Psoas muscle (tissue), 8 donors: ENCODE results near the gene GIGYF2. TPM values are rescaled to one million over a fixed set of nuclear protein-coding genes. Genes with fewer than 3 reads are reported as not detected.

ENCODE experiments used
- ATAC-seq, 4 donors: fragments of 200-7000 bp; cut with Tn5 transposase; one replicate each; pipeline ENCODE4 v1.9.1; 2020; ENCODE audit warnings: moderate library complexity in 3 of 4, mild to moderate bottlenecking in 2 of 4
- DNase-seq, 2 donors: peaks; one replicate each; pipeline ENCODE4 v3.0.0-alpha.2; 2020
- H3K27ac ChIP-seq: fragments of 200-600 bp; one replicate; pipeline ENCODE4 v1.8.0; 2022
- H3K27me3 ChIP-seq, 3 donors: fragments of 200-600 bp in 1 of 3; one replicate each; pipeline versions ENCODE4 v1.6.1 to v1.8.0; 2013 to 2022; ENCODE audit warnings: low read length in 2 of 3, mild to moderate bottlenecking in 2 of 3, moderate library complexity in 1 of 3; ENCODE audit not compliant: insufficient read depth in 3 of 3
- H3K36me3 ChIP-seq, 2 donors: fragments of 200-600 bp in 1 of 2; one replicate each; pipeline versions ENCODE4 v1.6.1 to v1.8.0; 2013 to 2022; ENCODE audit warnings: low read depth in 1 of 2, mild to moderate bottlenecking in 1 of 2, moderate library complexity in 1 of 2; ENCODE audit not compliant: insufficient read depth in 1 of 2
- H3K4me1 ChIP-seq: fragments of 200-600 bp; one replicate; pipeline ENCODE4 v1.8.0; 2022
- H3K4me3 ChIP-seq: fragments of 200-600 bp; one replicate; pipeline ENCODE4 v1.8.0; 2022; ENCODE audit warnings: mild to moderate bottlenecking
- H3K9me3 ChIP-seq: fragments of 200-600 bp; one replicate; pipeline ENCODE4 v1.8.0; 2022
- WGBS, 3 donors: extraction: QIAGEN DNeasy Blood & Tissue Kit; methylation state at CpG; one replicate each; pipeline versions ENCODE4 v1.1.6 to v1.1.7; 2013; 5-methylcytosine and 5-hydroxymethylcytosine counted together
- intact Hi-C, 2 donors: fragments of 100-400 bp; cut with DNase I; formaldehyde crosslinking; loops; one replicate each; pipeline versions ENCODE4 v1.11.0 to v1.14.2; 2022
- polyA plus RNA-seq, 3 donors: library from polyadenylated mRNA; stranded (reverse); fragments of 200-250 nt; gene quantifications; one replicate each; pipeline ENCODE4 v1.2.3, GENCODE V29; 2013
- total RNA-seq, 4 donors: library from RNA; stranded (reverse); fragmentation: NEBNext Ultra II Directional in 2 of 4; extraction: Animal tissue kit (Norgen Biotek cat#: 25700) in 2 of 4; gene quantifications; one replicate each; pipeline versions ENCODE4 v1.2.1 to v1.2.4, GENCODE V29; 2021 to 2023
- TF ChIP-seq, protein P1 (sequence below): fragments of 200-600 bp; IDR thresholded peaks from one replicate; pipeline ENCODE4 v1.8.0; 2022; ENCODE audit warnings: antibody characterized with exemption
- donor health status: healthy with polysubstance abuse.
- donor health status: DM: no; HTN: no; CAD: no; lungs with moderate emphysema.
- donor health status: Bipolar disorder and iron deficiency.
- donor health status: healthy.
- donor health status: DM: yes; HTN: yes; CAD: no.
- donor health status: DM: no; HTN: no; CAD: no.
- donor health status: DM: no; HTN: no; CAD: no.
- donor health status: DM: yes; HTN: yes; CAD: no.

Gene GIGYF2
- total and polyA plus RNA-seq, 7 donors = 13.8 to 72.6 (median 64.3) TPM

GRCh38 chr2:232817756-232818155, 120.6 kb downstream of the GIGYF2 start:
- intact Hi-C loops = no loop called here

DNA sequence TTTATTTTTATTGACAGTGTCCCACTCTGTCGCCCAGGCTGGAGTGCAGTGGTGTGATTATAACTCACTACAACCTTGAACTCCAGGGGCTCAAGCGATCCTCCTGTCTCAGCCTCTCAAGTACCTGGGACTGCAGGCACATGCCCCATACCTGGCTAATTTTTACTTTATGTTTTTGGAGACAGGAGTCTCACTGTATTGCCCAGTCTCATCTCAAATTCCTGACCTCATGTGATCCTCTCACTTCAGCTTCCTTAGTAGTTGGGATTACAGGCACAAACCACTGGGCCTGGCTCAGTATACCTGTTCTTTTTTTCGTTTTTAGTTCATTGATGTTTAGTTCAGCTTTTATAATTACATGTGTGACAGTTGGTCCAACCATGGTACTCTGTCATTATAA, 132.9 kb downstream of the GIGYF2 start:
- TF ChIP-seq, protein P1, sequence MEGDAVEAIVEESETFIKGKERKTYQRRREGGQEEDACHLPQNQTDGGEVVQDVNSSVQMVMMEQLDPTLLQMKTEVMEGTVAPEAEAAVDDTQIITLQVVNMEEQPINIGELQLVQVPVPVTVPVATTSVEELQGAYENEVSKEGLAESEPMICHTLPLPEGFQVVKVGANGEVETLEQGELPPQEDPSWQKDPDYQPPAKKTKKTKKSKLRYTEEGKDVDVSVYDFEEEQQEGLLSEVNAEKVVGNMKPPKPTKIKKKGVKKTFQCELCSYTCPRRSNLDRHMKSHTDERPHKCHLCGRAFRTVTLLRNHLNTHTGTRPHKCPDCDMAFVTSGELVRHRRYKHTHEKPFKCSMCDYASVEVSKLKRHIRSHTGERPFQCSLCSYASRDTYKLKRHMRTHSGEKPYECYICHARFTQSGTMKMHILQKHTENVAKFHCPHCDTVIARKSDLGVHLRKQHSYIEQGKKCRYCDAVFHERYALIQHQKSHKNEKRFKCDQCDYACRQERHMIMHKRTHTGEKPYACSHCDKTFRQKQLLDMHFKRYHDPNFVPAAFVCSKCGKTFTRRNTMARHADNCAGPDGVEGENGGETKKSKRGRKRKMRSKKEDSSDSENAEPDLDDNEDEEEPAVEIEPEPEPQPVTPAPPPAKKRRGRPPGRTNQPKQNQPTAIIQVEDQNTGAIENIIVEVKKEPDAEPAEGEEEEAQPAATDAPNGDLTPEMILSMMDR = no peak
- no peak overlapping the region for H3K27ac ChIP-seq
- H3K4me3 ChIP-seq = no peak overlapping the region

More at GRCh38 chr2:232817756-232818155, 120.6 kb downstream of the GIGYF2 start:
- Histone ChIP-seq H3K27me3 (no peaks in the 10 kb centered on the region), H3K9me3 (no peaks in the 10 kb centered on the region), H3K4me1 (peaks cover 8% of the 10 kb centered on the region), H3K36me3 (peaks cover 9 to 98% of the 10 kb centered on the region in 2 donors), H3K4me3 (no peak overlapping the region), H3K27ac (no peak overlapping the region)
- DNase-seq (no peak), ATAC-seq (no peak)
- WGBS, 3 donors = 57 to 79% (median 64%) methylated on average over 3 of the region's 3 CpGs
- TF ChIP-seq, protein P1 = no peak

GRCh38 chr2:232831496-232831895, 134.4 kb downstream of the GIGYF2 start:
- Histone ChIP-seq H3K4me3 (no peak overlapping the region), H3K9me3 (no peaks in the 10 kb centered on the region), H3K27me3 (no peaks in the 10 kb centered on the region), H3K27ac (no peak overlapping the region), H3K36me3 (peaks cover 14 to 85% of the 10 kb centered on the region in 2 donors), H3K4me1 (peaks cover 5% of the 10 kb centered on the region)
- TF ChIP-seq, protein P1 = no peak
- ATAC-seq (no peak), DNase-seq (no peak)
- WGBS, 3 donors = 89 to 92% (median 91%) methylated on average over 3 of the region's 3 CpGs
- intact Hi-C loops = no loop called here

More for the DNA sequence above, 132.9 kb downstream of the GIGYF2 start:
- no peak for ATAC-seq
- no peak for DNase-seq
- intact Hi-C loops = no loop called here
- Histone ChIP-seq H3K36me3 (peaks cover 14 to 86% of the 10 kb centered on the region in 2 donors), H3K9me3 (no peaks in the 10 kb centered on the region), H3K4me1 (no peaks in the 10 kb centered on the region), H3K27me3 (no peaks in the 10 kb centered on the region)
- WGBS, 3 donors = 91 to 94% (median 92%) methylated on average over 3 of the region's 3 CpGs

- Histone ChIP-seq H3K27me3 (no peaks in the 10 kb centered on the region), H3K9me3 (no peaks in the 10 kb centered on the region), H3K27ac (no peak overlapping the region), H3K4me1 (peaks cover 11% of the 10 kb centered on the region), H3K4me3 (no peak overlapping the region), H3K36me3 (peaks cover 14 to 91% of the 10 kb centered on the region in 2 donors)
- intact Hi-C loops = no loop called here
- TF ChIP-seq, protein P1 = no peak
- WGBS, 3 donors = 96 to 100% (median 97%) methylated on average over 1 of the region's 1 CpG
- no peak for ATAC-seq
- no peak for DNase-seq
Measured at GRCh38 chr2:232833830-232834229, 136.7 kb downstream of the GIGYF2 start.

GRCh38 chr2:232835687-232836208, 138.6 kb downstream of the GIGYF2 start:
- H3K9me3 ChIP-seq = no peaks in the 10 kb centered on the region

More at GRCh38 chr2:232835687-232836208, 138.6 kb downstream of the GIGYF2 start:
- Histone ChIP-seq H3K4me1 (peaks cover 23% of the 10 kb centered on the region), H3K36me3 (peaks cover 22 to 96% of the 10 kb centered on the region in 2 donors), H3K4me3 (no peak overlapping the region), H3K27me3 (no peaks in the 10 kb centered on the region), H3K27ac (no peak overlapping the region)
- 50 to 55% (median 51%) methylated on average over 14 of the region's 14 CpGs for WGBS, 3 donors
- TF ChIP-seq, protein P1 = no peak
- peak in 1 of 4 donors; percentile 14 for ATAC-seq
- intact Hi-C loops = no loop called here
- DNase-seq = no peak
